ENCODE data around the gene ALMS1.
"Not testable (repeated sequence)": the region's sequence is repeated elsewhere in the genome, so short reads cannot be mapped to it uniquely, and the experiment has no call there.

Gene ALMS1

GRCh38 chr2:73385504-73386341 is at the start of gene ALMS1:
Gene ALMS1 (plus strand): TSS chr2:73385836. CDS start chr2:73385869, 33 bp downstream.
- DNase-seq: peak; percentile 93

GRCh38 chr2:73337828-73338227 is 47.8 kb upstream of the ALMS1 start:
- DNase-seq: no peak

- DNase-seq: peak; percentile 91
Measured at GRCh38 chr2:73339201-73339600, 46.4 kb upstream of the ALMS1 start.

GRCh38 chr2:73341039-73341438 is 44.6 kb upstream of the ALMS1 start:
- no peak for DNase-seq

- DNase-seq: no peak
Measured at GRCh38 chr2:73343992-73344391, 41.6 kb upstream of the ALMS1 start.

GRCh38 chr2:73344747-73345146 is 40.9 kb upstream of the ALMS1 start:
- not testable (repeated sequence) for DNase-seq

GRCh38 chr2:73350035-73350691 is 35.5 kb upstream of the ALMS1 start:
- no peak for DNase-seq

GRCh38 chr2:73356097-73356496 is 29.5 kb upstream of the ALMS1 start:
- no peak for DNase-seq

- peak; percentile 26 for DNase-seq
Measured at GRCh38 chr2:73359915-73360697, 25.5 kb upstream of the ALMS1 start.

GRCh38 chr2:73366060-73366459 is 19.6 kb upstream of the ALMS1 start:
- DNase-seq: no peak

GRCh38 chr2:73368781-73369180 is 16.9 kb upstream of the ALMS1 start:
- DNase-seq: no peak

GRCh38 chr2:73370348-73370747 is 15.3 kb upstream of the ALMS1 start:
- DNase-seq: no peak

- no peak for DNase-seq
Measured at GRCh38 chr2:73373344-73373743, 12.3 kb upstream of the ALMS1 start.

GRCh38 chr2:73374269-73374668 is 11.4 kb upstream of the ALMS1 start:
- DNase-seq: no peak

- no peak for DNase-seq
Measured at GRCh38 chr2:73376681-73377080, 9.0 kb upstream of the ALMS1 start.

- no peak for DNase-seq
Measured at GRCh38 chr2:73383036-73383435, 2.6 kb upstream of the ALMS1 start.

- no peak for DNase-seq
Measured at GRCh38 chr2:73385123-73385503, 523 bp upstream of the ALMS1 start.

GRCh38 chr2:73386342-73386868 is 769 bp downstream of the ALMS1 start:
- peak; percentile 79 for DNase-seq

- DNase-seq: peak; percentile 7
Measured at GRCh38 chr2:73386894-73387636, 1.4 kb downstream of the ALMS1 start.

- DNase-seq: no peak
Measured at GRCh38 chr2:73402386-73403103, 16.9 kb downstream of the ALMS1 start.

- no peak for DNase-seq
Measured at GRCh38 chr2:73403237-73403636, 17.6 kb downstream of the ALMS1 start.

- DNase-seq: no peak
Measured at GRCh38 chr2:73404409-73404808, 18.8 kb downstream of the ALMS1 start.

Measured in NCI-H69 (cell line).